Measurements from ENCODE around the gene RNF224.

GRCh38 chr9:137205126-137206069 is 21.9 kb upstream of the RNF224 start, which contains the start of the genes NDOR1 and TMEM203:
- TF ChIP-seq, protein P1, sequence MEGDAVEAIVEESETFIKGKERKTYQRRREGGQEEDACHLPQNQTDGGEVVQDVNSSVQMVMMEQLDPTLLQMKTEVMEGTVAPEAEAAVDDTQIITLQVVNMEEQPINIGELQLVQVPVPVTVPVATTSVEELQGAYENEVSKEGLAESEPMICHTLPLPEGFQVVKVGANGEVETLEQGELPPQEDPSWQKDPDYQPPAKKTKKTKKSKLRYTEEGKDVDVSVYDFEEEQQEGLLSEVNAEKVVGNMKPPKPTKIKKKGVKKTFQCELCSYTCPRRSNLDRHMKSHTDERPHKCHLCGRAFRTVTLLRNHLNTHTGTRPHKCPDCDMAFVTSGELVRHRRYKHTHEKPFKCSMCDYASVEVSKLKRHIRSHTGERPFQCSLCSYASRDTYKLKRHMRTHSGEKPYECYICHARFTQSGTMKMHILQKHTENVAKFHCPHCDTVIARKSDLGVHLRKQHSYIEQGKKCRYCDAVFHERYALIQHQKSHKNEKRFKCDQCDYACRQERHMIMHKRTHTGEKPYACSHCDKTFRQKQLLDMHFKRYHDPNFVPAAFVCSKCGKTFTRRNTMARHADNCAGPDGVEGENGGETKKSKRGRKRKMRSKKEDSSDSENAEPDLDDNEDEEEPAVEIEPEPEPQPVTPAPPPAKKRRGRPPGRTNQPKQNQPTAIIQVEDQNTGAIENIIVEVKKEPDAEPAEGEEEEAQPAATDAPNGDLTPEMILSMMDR (IDR thresholded peaks at IDR 0.05), result no peak
- peak; percentile 60 to 71 for TF ChIP-seq POLR2A (IDR thresholded peaks at IDR 0.05)
- TF ChIP-seq EP300 (IDR thresholded peaks at IDR 0.05), result peak in 1 of 2 donors; percentile 96

Data from tibial nerve (tissue), 4 donors.